Activated gamma-delta T cell treated with Interleukin-2 at 50 U/mL for 16 hours (primary cell): Measurements from ENCODE around the gene ATXN1.
"Not testable (repeated sequence)": the region's sequence is repeated elsewhere in the genome, so short reads cannot be mapped to it uniquely, and the experiment has no call there.

ENCODE experiments used
- DNase-seq: peaks from one replicate; pipeline ENCODE4 v3.0.0-alpha.2; 2020

ATXN1 gene

GRCh38 chr6:16635291-16635809 lies 125.9 kb downstream of the ATXN1 start:
- DNase-seq: no peak

GRCh38 chr6:16634855-16635254 lies 126.4 kb downstream of the ATXN1 start:
- no peak for DNase-seq

- DNase-seq: no peak
These were observed 127.3 kb downstream of the ATXN1 start for GRCh38 chr6:16633961-16634360.

GRCh38 chr6:16633465-16633864 lies 127.8 kb downstream of the ATXN1 start:
- no peak for DNase-seq

- DNase-seq: no peak
These were observed 129.2 kb downstream of the ATXN1 start for GRCh38 chr6:16632101-16632500.

- no peak for DNase-seq
These were observed 131.1 kb downstream of the ATXN1 start for GRCh38 chr6:16630026-16630643.

- not testable (repeated sequence) for DNase-seq
These were observed 132.7 kb downstream of the ATXN1 start for GRCh38 chr6:16628580-16628979.

- DNase-seq: no peak
These were observed 134.6 kb downstream of the ATXN1 start for GRCh38 chr6:16626650-16627049.

- no peak for DNase-seq
These were observed 135.7 kb downstream of the ATXN1 start for GRCh38 chr6:16625291-16626265.

- DNase-seq: no peak
These were observed 136.5 kb downstream of the ATXN1 start for GRCh38 chr6:16624636-16625290.

- DNase-seq: no peak
These were observed 137.5 kb downstream of the ATXN1 start for GRCh38 chr6:16623731-16624130.

GRCh38 chr6:16623029-16623653 lies 138.1 kb downstream of the ATXN1 start:
- DNase-seq: no peak

- DNase-seq: no peak
These were observed 139.1 kb downstream of the ATXN1 start for GRCh38 chr6:16622193-16622592.

GRCh38 chr6:16621002-16621401 lies 140.3 kb downstream of the ATXN1 start:
- DNase-seq: no peak

- DNase-seq: no peak
These were observed 141.5 kb downstream of the ATXN1 start for GRCh38 chr6:16619777-16620176.

GRCh38 chr6:16618962-16619361 lies 142.3 kb downstream of the ATXN1 start:
- no peak for DNase-seq

- not testable (repeated sequence) for DNase-seq
These were observed 146.0 kb downstream of the ATXN1 start for GRCh38 chr6:16615215-16615614.

- DNase-seq: not testable (repeated sequence)
These were observed 147.1 kb downstream of the ATXN1 start for GRCh38 chr6:16614143-16614542.

GRCh38 chr6:16613504-16613903 lies 147.8 kb downstream of the ATXN1 start:
- not testable (repeated sequence) for DNase-seq

GRCh38 chr6:16608444-16608843 lies 152.8 kb downstream of the ATXN1 start:
- DNase-seq: no peak

GRCh38 chr6:16602035-16602434 lies 159.2 kb downstream of the ATXN1 start:
- DNase-seq: no peak

- no peak for DNase-seq
These were observed 160.6 kb downstream of the ATXN1 start for GRCh38 chr6:16600701-16601100.

GRCh38 chr6:16600026-16600425 lies 161.2 kb downstream of the ATXN1 start:
- no peak for DNase-seq
